Activated CD4-positive, alpha-beta T cell treated with anti-CD3 and anti-CD28 coated beads for 4 hours (primary cell): Measurements from ENCODE around the gene KCNQ1.

Experiments
- DNase-seq, 2 donors: peaks; one replicate each; pipeline ENCODE4 v3.0.0-alpha.2; 2020

Gene KCNQ1

GRCh38 chr11:2708757-2709281 lies 264.0 kb downstream of the KCNQ1 start:
- DNase-seq = no peak

GRCh38 chr11:2709429-2709828 lies 264.6 kb downstream of the KCNQ1 start:
- DNase-seq = no peak

- no peak for DNase-seq
These were observed 266.4 kb downstream of the KCNQ1 start for GRCh38 chr11:2711161-2711560.

GRCh38 chr11:2713094-2713493 lies 268.3 kb downstream of the KCNQ1 start:
- no peak for DNase-seq

- DNase-seq = no peak
These were observed 269.1 kb downstream of the KCNQ1 start for GRCh38 chr11:2713661-2714462.

GRCh38 chr11:2714463-2714800 lies 269.6 kb downstream of the KCNQ1 start:
- DNase-seq = no peak

GRCh38 chr11:2714871-2715270 lies 270.1 kb downstream of the KCNQ1 start:
- DNase-seq = no peak

- no peak for DNase-seq
These were observed 271.0 kb downstream of the KCNQ1 start for GRCh38 chr11:2715716-2716350.

- DNase-seq = no peak
These were observed 271.7 kb downstream of the KCNQ1 start for GRCh38 chr11:2716376-2717095.

GRCh38 chr11:2717561-2718325 lies 272.9 kb downstream of the KCNQ1 start:
- no peak for DNase-seq

- no peak for DNase-seq
These were observed 274.1 kb downstream of the KCNQ1 start for GRCh38 chr11:2718817-2719438.

GRCh38 chr11:2719831-2720590 lies 275.2 kb downstream of the KCNQ1 start:
- no peak for DNase-seq

GRCh38 chr11:2721210-2721916 lies 276.6 kb downstream of the KCNQ1 start:
- no peak for DNase-seq

- DNase-seq = no peak
These were observed 278.1 kb downstream of the KCNQ1 start for GRCh38 chr11:2722955-2723354.

GRCh38 chr11:2724104-2724503 lies 279.3 kb downstream of the KCNQ1 start:
- DNase-seq = no peak

- DNase-seq = no peak
These were observed 280.0 kb downstream of the KCNQ1 start for GRCh38 chr11:2724653-2725367.

- DNase-seq = no peak
These were observed 280.8 kb downstream of the KCNQ1 start for GRCh38 chr11:2725368-2726300.

- DNase-seq = no peak
These were observed 282.2 kb downstream of the KCNQ1 start for GRCh38 chr11:2726964-2727363.

GRCh38 chr11:2728128-2728662 lies 283.4 kb downstream of the KCNQ1 start:
- DNase-seq = no peak
